Spleen (tissue), 13 donors: ENCODE data around the gene TRIM38. TPM values are rescaled to one million over a fixed set of nuclear protein-coding genes. Genes with fewer than 3 reads are reported as not detected.
A peak's percentile ranks its signal among the peaks of the same experiment; 100 is the strongest.

Source experiments
- DNase-seq: peaks from one replicate; pipeline ENCODE4 v3.0.0-alpha.2; 2020
- H3K27ac ChIP-seq, 8 donors: fragments of 200-600 bp; sonication (generic) in 7 of 8; 1 replicate in 4 of 8; 2 replicates in 4 of 8; pipeline versions ENCODE4 v1.5.0 to v1.8.0; 2016 to 2021; ENCODE audit warnings: inconsistent platforms in 4 of 8, mild to moderate bottlenecking in 4 of 8, moderate library complexity in 1 of 8
- H3K27me3 ChIP-seq, 7 donors: fragments of 200-600 bp; sonication (generic) in 6 of 7; replicated peaks in 1 of 7; 1 replicate in 4 of 7; 2 replicates in 3 of 7; pipeline versions ENCODE4 v1.5.0 to v1.8.0; 2016 to 2021; ENCODE audit warnings: inconsistent platforms in 3 of 7, mild to moderate bottlenecking in 1 of 7
- H3K36me3 ChIP-seq, 6 donors: fragments of 200-600 bp; sonication (generic) in 5 of 6; 1 replicate in 4 of 6; 2 replicates in 2 of 6; pipeline versions ENCODE4 v1.5.0 to v1.8.0; 2016 to 2021; ENCODE audit warnings: inconsistent platforms in 2 of 6
- H3K4me1 ChIP-seq, 6 donors: fragments of 200-600 bp; sonication (generic) in 5 of 6; 1 replicate in 3 of 6; 2 replicates in 3 of 6; pipeline versions ENCODE4 v1.5.0 to v1.8.0; 2016 to 2021; ENCODE audit warnings: inconsistent platforms in 3 of 6
- H3K4me3 ChIP-seq, 8 donors: fragments of 200-600 bp; sonication (generic) in 7 of 8; 1 replicate in 4 of 8; 2 replicates in 4 of 8; pipeline versions ENCODE4 v1.5.0 to v1.8.0; 2016 to 2021; ENCODE audit warnings: inconsistent platforms in 4 of 8, mild to moderate bottlenecking in 4 of 8, moderate library complexity in 2 of 8
- H3K9me3 ChIP-seq, 8 donors: fragments of 200-600 bp; sonication (generic) in 7 of 8; 1 replicate in 4 of 8; 2 replicates in 4 of 8; pipeline versions ENCODE4 v1.5.0 to v1.8.0; 2016 to 2021; ENCODE audit warnings: inconsistent platforms in 4 of 8
- POLR2A ChIP-seq, 3 donors: fragments of 450-650 bp; IDR thresholded peaks; one replicate each; pipeline ENCODE4 v1.5.1; 2017; ENCODE audit warnings: antibody characterized with exemption in 3 of 3, mild to moderate bottlenecking in 1 of 3
- POLR2AphosphoS5 ChIP-seq, 3 donors: sonication (generic); formaldehyde crosslinking; IDR thresholded peaks; one replicate each; pipeline ENCODE4 v1.5.1; 2017; ENCODE audit warnings: antibody characterized with exemption in 3 of 3
- WGBS, 5 donors: extraction: QIAGEN DNeasy Blood & Tissue Kit in 3 of 5; methylation state at CpG; one replicate each; pipeline versions ENCODE4 v1.1.5 to v1.1.7; 2013 to 2018; 5-methylcytosine and 5-hydroxymethylcytosine counted together
- intact Hi-C: fragments of 100-400 bp; cut with DNase I; formaldehyde crosslinking; loops from one replicate; pipeline ENCODE4 v1.15.0; 2023; ENCODE audit warnings: low total_unique reads
- long read RNA-seq, 2 donors: transcript quantifications; one replicate each; lab custom pipeline, GENCODE V29; 2026
- polyA plus RNA-seq, 3 donors: library from polyadenylated mRNA; stranded (reverse); fragments of 200-250 nt; gene quantifications; one replicate each; pipeline ENCODE4 v1.2.1, GENCODE V29; 2013
- total RNA-seq, 7 donors: library from RNA; depleted of rRNA in 3 of 7; stranded (reverse); fragments of >200 nt in 3 of 7; fragmentation: NEBNext Ultra II Directional in 4 of 7; extraction: Animal tissue kit (Norgen Biotek cat#: 25700) in 4 of 7; gene quantifications; one replicate each; pipeline versions ENCODE4 v1.1.0 to v1.2.1, GENCODE V29; 2016 to 2021
- TF ChIP-seq, protein P1 (sequence below), 11 experiments: fragments of 200-600 bp in 7 of 11; fragments of 450-650 bp in 4 of 11; sonication (generic) in 4 of 11; IDR thresholded peaks in 8 of 11; conservative IDR thresholded peaks in 3 of 11; 1 replicate in 7 of 11; 2 replicates in 4 of 11; pipeline versions ENCODE4 v1.4.0 to v1.8.0; 2016 to 2021; ENCODE audit warnings: antibody characterized with exemption in 11 of 11, inconsistent platforms in 4 of 11, mild to moderate bottlenecking in 1 of 11
- donor health status: healthy with polysubstance abuse.
- donor health status: DM: no; HTN: no; CAD: no; lungs with moderate emphysema.
- donor health status: DM: no; HTN: no; CAD: no.
- donor health status: Bipolar disorder and iron deficiency.
- donor health status: healthy.
- donor health status: DM: no; HTN: no; CAD: no.
- donor health status: DM: yes; HTN: yes; CAD: no.

The TRIM38 gene, protein sequence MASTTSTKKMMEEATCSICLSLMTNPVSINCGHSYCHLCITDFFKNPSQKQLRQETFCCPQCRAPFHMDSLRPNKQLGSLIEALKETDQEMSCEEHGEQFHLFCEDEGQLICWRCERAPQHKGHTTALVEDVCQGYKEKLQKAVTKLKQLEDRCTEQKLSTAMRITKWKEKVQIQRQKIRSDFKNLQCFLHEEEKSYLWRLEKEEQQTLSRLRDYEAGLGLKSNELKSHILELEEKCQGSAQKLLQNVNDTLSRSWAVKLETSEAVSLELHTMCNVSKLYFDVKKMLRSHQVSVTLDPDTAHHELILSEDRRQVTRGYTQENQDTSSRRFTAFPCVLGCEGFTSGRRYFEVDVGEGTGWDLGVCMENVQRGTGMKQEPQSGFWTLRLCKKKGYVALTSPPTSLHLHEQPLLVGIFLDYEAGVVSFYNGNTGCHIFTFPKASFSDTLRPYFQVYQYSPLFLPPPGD
- 10 to 100 TPM; 25.7 to 34.4 (median 30.3) TPM for total RNA-seq
- polyA plus RNA-seq = 10 to 100 TPM in 1 of 3 donors, 1 to 10 TPM in 2; 8.0 to 14.4 (median 9.6) TPM
- long read RNA-seq, donor 1, full-length matches to known transcripts = 2 of 2 reads
- long read RNA-seq, donor 1, partial matches to known transcripts = 0 of 2 reads
- long read RNA-seq, donor 1, other reads (novel, unspliced or antisense) = 0 of 2 reads
- long read RNA-seq, donor 2 = 0 reads

DNA sequence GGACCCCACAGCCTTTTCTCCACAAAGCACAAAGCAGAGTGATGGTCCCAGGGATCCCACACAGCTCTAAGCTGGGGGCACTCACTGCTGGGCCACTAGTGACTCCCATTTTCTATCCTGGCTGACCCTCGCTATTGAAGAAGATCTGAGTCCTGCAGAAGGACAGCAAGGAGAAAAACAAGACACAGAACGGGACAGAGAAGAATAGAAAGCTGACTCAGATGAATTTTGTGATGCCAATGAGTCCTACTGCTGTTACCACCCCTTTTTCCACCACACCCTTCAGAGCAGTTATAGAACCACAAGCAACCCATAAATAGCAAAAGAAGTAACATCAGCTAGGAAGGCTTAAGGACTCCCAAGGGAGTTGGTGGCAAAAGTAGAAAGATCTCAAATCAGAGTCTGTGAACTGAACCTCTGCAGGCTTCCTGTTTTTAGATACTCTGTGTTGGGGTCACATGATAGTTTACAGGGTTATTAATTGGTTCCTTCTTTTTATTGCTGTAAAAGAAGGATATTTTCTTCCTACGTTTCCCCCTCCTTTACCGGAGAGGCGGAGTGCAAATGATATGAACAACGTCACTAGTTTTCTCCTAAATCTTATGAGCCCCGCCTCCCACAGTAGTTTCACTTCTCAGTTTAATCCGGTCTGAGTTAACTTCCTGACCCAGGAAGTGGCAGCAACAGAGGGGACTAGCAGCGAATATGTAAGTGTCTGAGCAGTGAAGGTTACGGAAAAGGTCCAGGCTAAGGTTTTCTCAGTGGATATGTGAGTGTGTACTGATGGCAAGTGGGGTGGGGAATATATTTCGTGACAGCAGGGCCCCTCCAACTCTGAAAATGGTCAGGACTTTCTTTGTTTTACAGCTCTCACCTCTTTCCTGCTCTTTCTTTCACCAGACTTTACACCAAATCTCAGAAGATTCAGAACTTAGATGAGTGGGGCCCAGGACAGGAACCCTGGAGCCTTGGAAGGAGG lies at the start of gene TRIM38:
Gene TRIM38, plus strand, starts transcription at position 654 of the 979 bp plus-strand sequence. CDS start 3,721 bp downstream, outside the sequence.
- 1 to 3% (median 1%) methylated on average over 11 of the region's 11 CpGs for WGBS, 5 donors
- no peak for DNase-seq
- Histone ChIP-seq H3K4me3 (peak within 1 kb of the TSS; percentile 43 to 84 (median 64)), H3K4me1 (peaks cover 33 to 84% (median 71%) of the 10 kb centered on the region in 6 donors), H3K27ac (peak within 1 kb of the TSS; percentile 92 to 97 (median 96)), H3K27me3 (no peaks in the 10 kb centered on the region), H3K36me3 (peaks cover 0 to 32% (median 25%) of the 10 kb centered on the region in 6 donors), H3K9me3 (no peaks in the 10 kb centered on the region)
- intact Hi-C loops = no loop called here
- TF ChIP-seq POLR2AphosphoS5 (IDR thresholded peaks at IDR 0.05) = peak; percentile 37 to 99 (median 52)
- TF ChIP-seq, protein P1, sequence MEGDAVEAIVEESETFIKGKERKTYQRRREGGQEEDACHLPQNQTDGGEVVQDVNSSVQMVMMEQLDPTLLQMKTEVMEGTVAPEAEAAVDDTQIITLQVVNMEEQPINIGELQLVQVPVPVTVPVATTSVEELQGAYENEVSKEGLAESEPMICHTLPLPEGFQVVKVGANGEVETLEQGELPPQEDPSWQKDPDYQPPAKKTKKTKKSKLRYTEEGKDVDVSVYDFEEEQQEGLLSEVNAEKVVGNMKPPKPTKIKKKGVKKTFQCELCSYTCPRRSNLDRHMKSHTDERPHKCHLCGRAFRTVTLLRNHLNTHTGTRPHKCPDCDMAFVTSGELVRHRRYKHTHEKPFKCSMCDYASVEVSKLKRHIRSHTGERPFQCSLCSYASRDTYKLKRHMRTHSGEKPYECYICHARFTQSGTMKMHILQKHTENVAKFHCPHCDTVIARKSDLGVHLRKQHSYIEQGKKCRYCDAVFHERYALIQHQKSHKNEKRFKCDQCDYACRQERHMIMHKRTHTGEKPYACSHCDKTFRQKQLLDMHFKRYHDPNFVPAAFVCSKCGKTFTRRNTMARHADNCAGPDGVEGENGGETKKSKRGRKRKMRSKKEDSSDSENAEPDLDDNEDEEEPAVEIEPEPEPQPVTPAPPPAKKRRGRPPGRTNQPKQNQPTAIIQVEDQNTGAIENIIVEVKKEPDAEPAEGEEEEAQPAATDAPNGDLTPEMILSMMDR (IDR thresholded peaks at IDR 0.05 in 8 of 11, conservative IDR thresholded peaks at IDR 0.05 in 3 of 11) = peak in 1 of 11 experiments; percentile 10
- TF ChIP-seq POLR2A (IDR thresholded peaks at IDR 0.05) = peak; percentile 89 to 98 (median 94)

GRCh38 chr6:25913741-25914140 lies 48.9 kb upstream of the TRIM38 start:
- Histone ChIP-seq H3K36me3 (no peaks in the 10 kb centered on the region), H3K4me3 (no peak overlapping the region), H3K9me3 (no peaks in the 10 kb centered on the region), H3K27ac (no peak overlapping the region), H3K4me1 (no peaks in the 10 kb centered on the region), H3K27me3 (no peaks in the 10 kb centered on the region)
- DNase-seq = no peak
- intact Hi-C loops = no loop called here
- TF ChIP-seq POLR2A (IDR thresholded peaks at IDR 0.05) (no peak), POLR2AphosphoS5 (IDR thresholded peaks at IDR 0.05) (no peak)
- TF ChIP-seq, protein P1 (IDR thresholded peaks at IDR 0.05 in 8 of 11, conservative IDR thresholded peaks at IDR 0.05 in 3 of 11) = no peak
- 56 to 82% (median 79%) methylated on average over 3 of the region's 3 CpGs for WGBS, 5 donors

DNA sequence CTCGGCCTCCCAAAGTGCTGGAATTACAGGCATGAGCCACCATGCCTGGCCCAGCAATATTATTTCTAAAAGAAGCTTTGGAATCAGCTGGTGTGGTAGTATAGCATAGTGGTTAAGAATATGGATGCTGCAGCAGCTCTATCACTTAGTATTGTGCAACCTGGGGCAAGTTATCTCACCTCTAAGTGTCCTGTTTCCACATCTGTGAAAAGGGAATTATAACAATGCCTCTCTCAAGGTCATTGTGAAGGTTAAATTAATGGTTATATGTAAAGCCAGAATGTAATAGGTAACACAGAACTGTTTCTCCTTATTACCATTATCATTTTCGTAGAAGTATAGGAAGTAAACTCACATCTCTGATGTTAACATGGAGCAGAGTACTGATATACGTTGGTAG lies 46.3 kb upstream of the TRIM38 start:
- H3K27me3 ChIP-seq = no peaks in the 10 kb centered on the region
- no peak overlapping the region for H3K27ac ChIP-seq
- 69 to 85% (median 81%) methylated on average over 3 of the region's 3 CpGs for WGBS, 5 donors
- no peak for DNase-seq
- no peaks in the 10 kb centered on the region for H3K9me3 ChIP-seq
- no peaks in the 10 kb centered on the region for H3K36me3 ChIP-seq
- no peak for TF ChIP-seq POLR2A (IDR thresholded peaks at IDR 0.05)
- TF ChIP-seq POLR2AphosphoS5 (IDR thresholded peaks at IDR 0.05) = no peak
- TF ChIP-seq, protein P1 (IDR thresholded peaks at IDR 0.05 in 8 of 11, conservative IDR thresholded peaks at IDR 0.05 in 3 of 11) = no peak
- H3K4me1 ChIP-seq = no peaks in the 10 kb centered on the region
- intact Hi-C loops = no loop called here
- H3K4me3 ChIP-seq = no peak overlapping the region
